NCI-H82 treated with DMSO at 0.1 percent for 48 hours (cell line): ENCODE measurements around the gene RAPGEF3.
A peak's percentile ranks its signal among the peaks of the same experiment; 100 is the strongest.

ENCODE experiments used
- DNase-seq: peaks from one replicate; lab custom pipeline; 2025; ENCODE audit not compliant: unreplicated experiment; lab: John Stamatoyannopoulos, UW

The RAPGEF3 gene, protein sequence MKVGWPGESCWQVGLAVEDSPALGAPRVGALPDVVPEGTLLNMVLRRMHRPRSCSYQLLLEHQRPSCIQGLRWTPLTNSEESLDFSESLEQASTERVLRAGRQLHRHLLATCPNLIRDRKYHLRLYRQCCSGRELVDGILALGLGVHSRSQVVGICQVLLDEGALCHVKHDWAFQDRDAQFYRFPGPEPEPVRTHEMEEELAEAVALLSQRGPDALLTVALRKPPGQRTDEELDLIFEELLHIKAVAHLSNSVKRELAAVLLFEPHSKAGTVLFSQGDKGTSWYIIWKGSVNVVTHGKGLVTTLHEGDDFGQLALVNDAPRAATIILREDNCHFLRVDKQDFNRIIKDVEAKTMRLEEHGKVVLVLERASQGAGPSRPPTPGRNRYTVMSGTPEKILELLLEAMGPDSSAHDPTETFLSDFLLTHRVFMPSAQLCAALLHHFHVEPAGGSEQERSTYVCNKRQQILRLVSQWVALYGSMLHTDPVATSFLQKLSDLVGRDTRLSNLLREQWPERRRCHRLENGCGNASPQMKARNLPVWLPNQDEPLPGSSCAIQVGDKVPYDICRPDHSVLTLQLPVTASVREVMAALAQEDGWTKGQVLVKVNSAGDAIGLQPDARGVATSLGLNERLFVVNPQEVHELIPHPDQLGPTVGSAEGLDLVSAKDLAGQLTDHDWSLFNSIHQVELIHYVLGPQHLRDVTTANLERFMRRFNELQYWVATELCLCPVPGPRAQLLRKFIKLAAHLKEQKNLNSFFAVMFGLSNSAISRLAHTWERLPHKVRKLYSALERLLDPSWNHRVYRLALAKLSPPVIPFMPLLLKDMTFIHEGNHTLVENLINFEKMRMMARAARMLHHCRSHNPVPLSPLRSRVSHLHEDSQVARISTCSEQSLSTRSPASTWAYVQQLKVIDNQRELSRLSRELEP

DNA sequence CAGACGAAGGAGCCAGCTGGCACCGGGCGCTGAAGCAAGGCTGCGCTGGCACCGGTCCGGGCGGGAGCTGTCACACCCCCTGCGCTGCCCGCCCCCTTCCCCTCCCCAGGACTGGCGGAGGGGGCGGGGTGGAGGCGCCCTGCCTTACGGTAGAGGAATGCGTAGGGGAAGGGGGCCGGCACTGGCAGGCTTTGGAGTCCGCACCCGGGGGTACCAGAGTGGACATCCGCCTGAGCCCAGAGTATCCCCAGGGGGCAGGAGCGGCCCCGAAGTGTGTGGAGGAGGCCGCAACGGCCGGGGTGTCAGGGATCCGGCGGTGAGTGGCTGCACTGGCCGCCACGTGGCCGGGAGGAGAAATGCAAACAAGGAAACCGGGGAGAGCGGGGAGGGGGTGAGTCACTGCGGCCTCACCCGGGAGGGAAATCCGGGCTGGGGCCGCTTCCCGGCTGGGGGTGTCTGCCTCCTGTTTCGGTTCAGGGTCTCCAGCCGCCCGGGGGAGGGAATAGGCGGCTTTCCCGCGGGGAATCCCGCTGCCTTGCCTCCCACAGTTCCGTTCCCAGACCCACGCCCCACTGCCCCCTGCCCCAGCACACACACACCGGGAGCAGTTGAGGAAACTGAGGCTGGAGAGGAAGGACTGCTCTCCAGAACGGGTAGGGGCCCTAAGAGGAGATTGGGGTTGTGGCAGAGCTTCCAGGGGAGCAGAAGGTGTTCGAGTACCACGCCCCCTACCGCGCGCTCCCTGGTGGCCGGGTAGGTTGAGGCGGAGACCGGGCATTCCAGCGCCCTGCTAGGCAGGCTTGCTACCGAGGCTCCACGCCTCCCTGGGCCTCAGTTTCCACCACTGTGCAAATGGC, at the start of gene RAPGEF3:
RAPGEF3 (minus strand) TSS at position 47 of the 857 bp plus-strand sequence. CDS start 324 bp downstream, outside the sequence.
- peak; percentile 26 for DNase-seq

GRCh38 chr12:47808050-47808449, 49.4 kb upstream of the RAPGEF3 start:
- no peak for DNase-seq

DNA sequence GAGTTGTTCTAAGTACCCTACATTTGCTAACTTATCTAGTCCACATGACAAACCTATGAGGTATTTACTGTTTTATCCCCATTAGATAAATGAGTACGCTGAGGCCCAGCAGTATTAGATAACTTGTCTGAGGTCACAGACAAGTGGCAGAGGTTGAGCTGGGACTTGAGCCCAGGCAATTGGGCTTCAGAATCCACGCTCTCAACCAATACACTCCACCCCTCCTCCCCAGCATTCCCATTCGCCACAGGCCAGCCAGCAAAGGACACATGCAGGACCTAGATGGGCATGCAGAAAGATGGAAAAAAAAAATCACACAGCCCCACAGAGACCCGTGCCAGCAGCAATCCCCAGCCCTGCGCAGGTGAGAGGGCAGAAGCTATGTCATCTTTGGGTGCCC, 48.7 kb upstream of the RAPGEF3 start:
- DNase-seq: no peak

DNA sequence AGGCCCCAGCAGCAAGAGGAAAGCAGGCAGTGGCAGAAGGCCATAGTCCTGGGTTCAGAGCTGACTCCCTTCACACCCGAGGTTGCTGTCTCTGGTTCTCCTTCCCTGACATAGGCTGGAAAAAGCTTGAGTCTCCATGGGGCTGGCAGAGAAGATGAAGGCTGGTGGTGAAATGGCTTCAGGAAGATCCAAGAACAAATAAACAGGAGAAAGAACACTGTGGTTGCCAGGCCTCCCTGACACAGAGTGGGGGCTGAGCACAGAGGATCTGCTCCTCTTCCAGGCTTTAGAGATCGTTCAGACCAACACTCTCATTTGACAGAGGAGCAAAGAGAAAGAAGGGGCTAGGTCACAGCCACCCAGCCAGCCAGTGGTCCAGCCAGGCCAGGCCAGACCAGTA, 46.7 kb upstream of the RAPGEF3 start:
- no peak for DNase-seq

- DNase-seq: no peak
These were observed 45.5 kb upstream of the RAPGEF3 start for GRCh38 chr12:47804171-47804570.

GRCh38 chr12:47803191-47803875, 44.7 kb upstream of the RAPGEF3 start:
- DNase-seq: no peak

GRCh38 chr12:47802312-47802711, 43.6 kb upstream of the RAPGEF3 start:
- DNase-seq: no peak

- DNase-seq: no peak
These were observed 43.2 kb upstream of the RAPGEF3 start for GRCh38 chr12:47801904-47802246.

- no peak for DNase-seq
These were observed 42.7 kb upstream of the RAPGEF3 start for GRCh38 chr12:47801170-47801903.

DNA sequence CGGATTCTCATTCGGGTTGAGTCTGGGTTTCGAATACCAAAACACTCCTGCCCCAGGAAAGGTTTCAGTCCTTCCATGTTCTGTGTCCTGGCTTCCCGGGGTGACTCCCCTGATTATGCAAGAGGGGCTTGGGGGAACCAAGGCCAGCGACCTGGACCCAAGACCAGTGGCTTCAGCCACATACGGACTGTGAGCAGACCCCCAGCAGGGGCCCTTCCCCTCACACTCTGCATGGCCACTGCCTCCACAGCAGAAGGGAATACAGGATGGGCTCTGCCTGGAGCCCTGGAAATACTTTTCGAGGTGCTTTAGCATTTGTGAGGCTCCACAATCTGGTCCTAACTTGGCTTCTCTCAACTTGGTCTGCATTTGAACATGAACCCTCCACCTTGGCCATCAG, 41.9 kb upstream of the RAPGEF3 start:
- DNase-seq: no peak

DNA sequence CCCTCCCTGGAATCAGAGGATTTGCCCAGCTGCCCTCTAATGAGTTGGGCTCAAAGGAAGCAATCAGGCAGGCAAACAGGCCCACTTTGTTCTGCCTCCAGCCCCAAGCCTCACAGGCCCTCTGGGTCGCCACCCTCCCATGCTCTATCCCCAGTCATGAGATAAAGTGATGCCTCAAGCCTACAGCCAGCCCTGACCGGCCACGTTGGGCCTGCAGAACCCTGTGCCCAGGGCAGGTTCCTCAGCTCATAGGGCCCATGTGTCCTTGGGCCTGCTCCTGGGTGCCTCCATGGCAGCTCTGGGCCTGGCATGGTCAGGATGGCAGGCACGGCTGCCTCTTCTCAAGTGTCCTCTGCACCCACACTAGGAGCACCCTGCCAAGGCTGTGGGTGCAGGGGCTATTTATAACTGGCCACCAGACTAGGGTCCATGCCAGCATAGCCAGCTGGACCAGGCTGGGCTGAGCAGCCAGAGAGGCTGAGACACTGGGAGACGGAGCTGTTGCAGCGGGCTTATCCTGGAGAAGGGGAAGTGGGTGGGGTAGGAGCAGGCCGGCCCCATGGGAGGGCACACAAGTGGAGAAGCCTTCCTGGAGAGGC, 40.8 kb upstream of the RAPGEF3 start:
- no peak for DNase-seq

GRCh38 chr12:47798382-47798948, 39.8 kb upstream of the RAPGEF3 start:
- DNase-seq: no peak

DNA sequence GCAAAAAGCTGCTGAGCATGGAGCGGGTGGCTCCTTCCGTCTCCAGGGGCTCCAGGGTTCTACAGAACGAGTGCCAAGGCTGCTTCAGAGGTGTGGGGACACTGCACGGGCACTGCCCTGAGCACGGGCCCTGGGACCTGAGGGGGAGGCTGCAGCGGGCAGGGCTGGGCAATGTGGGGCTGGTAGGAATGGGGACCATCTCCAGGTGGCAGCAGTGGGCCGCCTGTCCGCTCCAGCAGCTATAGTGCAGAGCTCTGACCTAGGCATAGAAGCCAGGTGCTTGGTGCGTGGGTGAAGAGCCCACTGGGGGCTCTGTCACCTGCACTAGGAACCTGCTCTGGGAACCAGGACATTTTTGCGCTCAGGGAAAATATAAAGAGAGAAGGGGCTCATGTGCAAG, 38.8 kb upstream of the RAPGEF3 start:
- DNase-seq: no peak

DNA sequence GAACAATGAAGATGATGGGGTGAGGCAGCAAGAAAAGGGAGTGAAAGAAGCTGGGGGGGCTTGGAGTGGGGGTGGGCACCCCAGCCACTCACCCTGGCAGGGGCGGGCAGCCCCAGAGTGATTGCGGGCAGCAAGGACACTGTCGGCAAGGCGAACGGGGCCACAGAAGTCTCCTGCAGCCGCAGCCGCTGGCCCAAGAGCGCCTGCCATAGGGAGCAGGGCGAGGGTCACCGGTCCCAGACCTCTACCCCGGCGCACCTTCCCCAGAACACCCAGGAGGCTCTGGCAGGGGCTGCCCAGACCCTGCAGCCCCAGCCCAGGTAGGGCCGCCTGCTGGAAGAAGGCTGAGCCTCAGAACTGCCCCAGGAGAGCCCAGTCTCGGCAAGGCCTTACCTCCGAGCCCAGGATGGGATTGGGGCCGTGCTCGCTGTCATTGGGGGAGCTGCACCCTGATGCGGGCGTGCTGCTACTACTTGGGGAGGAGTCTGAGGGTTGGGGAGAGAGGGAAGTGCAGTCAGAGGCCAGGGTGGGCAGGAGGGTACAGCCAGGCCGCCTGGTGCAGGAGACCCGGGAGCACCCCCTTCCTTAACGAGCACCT, 37.2 kb upstream of the RAPGEF3 start:
- no peak for DNase-seq

GRCh38 chr12:47795121-47795813, 36.6 kb upstream of the RAPGEF3 start:
- DNase-seq: no peak

- no peak for DNase-seq
These were observed 36.0 kb upstream of the RAPGEF3 start for GRCh38 chr12:47794679-47795078.

DNA sequence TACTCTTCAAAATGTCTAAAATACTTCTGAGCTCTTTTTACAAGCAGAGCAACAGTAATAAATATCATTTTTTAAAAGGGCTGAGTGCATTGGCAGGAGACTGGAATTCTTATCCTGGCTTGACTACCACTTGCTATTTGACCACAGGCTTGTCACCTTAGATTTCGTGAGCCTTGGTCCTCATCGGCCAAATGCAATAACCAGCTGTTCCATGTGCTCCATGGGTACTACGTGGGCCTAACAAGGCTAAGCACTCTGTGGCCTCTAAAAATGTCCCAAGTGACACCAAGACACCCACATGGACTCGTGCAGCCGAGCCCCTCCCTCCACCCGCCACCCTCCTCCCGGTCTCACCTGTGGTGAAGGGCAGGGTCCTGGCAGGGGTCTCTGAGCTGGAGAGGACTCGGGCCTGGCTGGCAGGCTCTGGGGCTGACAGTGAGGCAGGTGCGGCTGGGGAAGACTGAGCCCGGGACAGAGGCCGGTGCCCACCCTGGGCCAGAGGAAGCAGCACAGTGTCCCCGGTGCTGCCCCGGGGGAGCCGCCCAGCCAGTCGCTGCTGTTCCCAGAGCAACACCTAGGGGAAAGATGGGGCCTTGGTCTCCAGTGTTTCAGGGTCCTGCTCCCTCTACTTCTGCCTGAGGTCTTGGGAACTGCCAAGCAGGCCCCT, 34.5 kb upstream of the RAPGEF3 start:
- DNase-seq: no peak

- no peak for DNase-seq
These were observed 33.2 kb upstream of the RAPGEF3 start for GRCh38 chr12:47791874-47792273.
